ENCODE results near the gene KIAA1958.

DNA sequence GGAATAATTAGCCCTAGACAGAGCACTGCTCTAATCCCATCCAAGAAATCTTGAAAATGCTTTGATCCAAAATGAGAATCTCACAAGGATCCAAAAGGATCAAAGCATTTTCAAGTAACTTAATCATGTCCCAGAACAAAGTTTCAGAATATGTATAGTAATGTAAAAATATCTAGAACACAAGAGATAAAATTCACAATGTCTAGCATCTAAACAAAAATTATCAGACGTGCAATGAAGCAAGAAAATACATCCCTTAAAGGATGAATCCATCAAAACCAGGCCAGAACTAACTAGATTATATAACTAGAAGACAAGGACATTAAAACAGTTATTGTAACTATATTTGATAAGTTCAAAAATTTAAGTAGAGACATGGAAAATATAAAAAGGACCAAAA, 162.0 kb downstream of the KIAA1958 start:
- TF ChIP-seq POLR2A (IDR thresholded peaks at IDR 0.05), result no peak
- no peak for TF ChIP-seq POLR2AphosphoS5 (IDR thresholded peaks at IDR 0.05; ENCODE audit: insufficient read depth in 1 of 2, low read depth in 1 of 2)
